Measurements from ENCODE around the gene PTCH2. TPM values are rescaled to one million over a fixed set of nuclear protein-coding genes. Genes with fewer than 3 reads are reported as not detected.

The PTCH2 gene
- total and polyA plus RNA-seq, 2 of the 13 experiments (the other 11 are each of a cell fraction or from before 2014, with no cell fraction given) = 0.60 to 1.5 TPM

DNA sequence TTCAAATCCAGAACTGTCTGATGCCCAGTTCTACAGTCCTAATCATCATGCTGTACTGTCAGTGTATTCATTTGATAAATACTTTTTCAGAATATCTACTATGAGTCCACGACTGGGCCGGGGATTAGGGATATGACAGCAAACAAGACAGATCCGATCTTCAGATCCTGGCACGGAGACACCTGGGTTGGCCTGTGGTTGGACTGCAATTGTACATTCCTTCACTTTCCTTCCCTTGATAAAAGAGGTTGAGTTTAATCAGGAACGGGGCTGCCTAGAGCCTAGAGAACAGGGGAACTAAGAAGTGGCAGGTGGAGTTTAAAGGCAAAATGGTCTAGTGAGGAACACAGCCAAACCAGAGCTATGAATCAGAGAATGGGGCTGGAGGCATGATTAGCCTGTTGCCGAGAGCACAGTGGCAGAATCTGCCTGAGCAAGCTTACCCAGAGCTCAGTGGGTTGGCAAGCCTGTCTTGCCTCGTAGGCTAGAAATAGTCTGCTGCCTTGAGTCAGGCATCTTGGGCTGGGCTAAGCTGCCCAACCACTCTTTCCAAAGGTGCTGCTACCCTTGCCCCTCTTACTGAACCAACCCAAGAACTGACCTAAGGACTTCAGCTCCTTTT, 38.1 kb upstream of the PTCH2 start (continued):
- TF ChIP-seq HNF1B (CRISPR knock-in tag; IDR thresholded peaks at IDR 0.05) = no peak
- TF ChIP-seq, protein P1, sequence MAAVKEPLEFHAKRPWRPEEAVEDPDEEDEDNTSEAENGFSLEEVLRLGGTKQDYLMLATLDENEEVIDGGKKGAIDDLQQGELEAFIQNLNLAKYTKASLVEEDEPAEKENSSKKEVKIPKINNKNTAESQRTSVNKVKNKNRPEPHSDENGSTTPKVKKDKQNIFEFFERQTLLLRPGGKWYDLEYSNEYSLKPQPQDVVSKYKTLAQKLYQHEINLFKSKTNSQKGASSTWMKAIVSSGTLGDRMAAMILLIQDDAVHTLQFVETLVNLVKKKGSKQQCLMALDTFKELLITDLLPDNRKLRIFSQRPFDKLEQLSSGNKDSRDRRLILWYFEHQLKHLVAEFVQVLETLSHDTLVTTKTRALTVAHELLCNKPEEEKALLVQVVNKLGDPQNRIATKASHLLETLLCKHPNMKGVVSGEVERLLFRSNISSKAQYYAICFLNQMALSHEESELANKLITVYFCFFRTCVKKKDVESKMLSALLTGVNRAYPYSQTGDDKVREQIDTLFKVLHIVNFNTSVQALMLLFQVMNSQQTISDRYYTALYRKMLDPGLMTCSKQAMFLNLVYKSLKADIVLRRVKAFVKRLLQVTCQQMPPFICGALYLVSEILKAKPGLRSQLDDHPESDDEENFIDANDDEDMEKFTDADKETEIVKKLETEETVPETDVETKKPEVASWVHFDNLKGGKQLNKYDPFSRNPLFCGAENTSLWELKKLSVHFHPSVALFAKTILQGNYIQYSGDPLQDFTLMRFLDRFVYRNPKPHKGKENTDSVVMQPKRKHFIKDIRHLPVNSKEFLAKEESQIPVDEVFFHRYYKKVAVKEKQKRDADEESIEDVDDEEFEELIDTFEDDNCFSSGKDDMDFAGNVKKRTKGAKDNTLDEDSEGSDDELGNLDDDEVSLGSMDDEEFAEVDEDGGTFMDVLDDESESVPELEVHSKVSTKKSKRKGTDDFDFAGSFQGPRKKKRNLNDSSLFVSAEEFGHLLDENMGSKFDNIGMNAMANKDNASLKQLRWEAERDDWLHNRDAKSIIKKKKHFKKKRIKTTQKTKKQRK (IDR thresholded peaks at IDR 0.05; ENCODE audit: low read length) = no peak
- TF ChIP-seq ZNF558 (CRISPR knock-in tag; IDR thresholded peaks at IDR 0.05; ENCODE audit: borderline replicate concordance) = no peak
- no peak for TF ChIP-seq KDM5A (IDR thresholded peaks at IDR 0.05; ENCODE audit: borderline replicate concordance, low read length)
- TF ChIP-seq DZIP1 (CRISPR knock-in tag; IDR thresholded peaks at IDR 0.05) = no peak
- TF ChIP-seq NR2F2 (IDR thresholded peaks at IDR 0.05; ENCODE audit: borderline replicate concordance, low read depth) = no peak
- TF ChIP-seq PBX3 (CRISPR knock-in tag; IDR thresholded peaks at IDR 0.05; ENCODE audit: borderline replicate concordance) = no peak

Data from HepG2 (cell line).